ENCODE measurements around the gene PKDCC.

- TF ChIP-seq BCLAF1 (IDR thresholded peaks at IDR 0.05) (no peak), ZSCAN29 (IDR thresholded peaks at IDR 0.05) (no peak), LARP7 (IDR thresholded peaks at IDR 0.05) (no peak), CEBPB (IDR thresholded peaks at IDR 0.05; ENCODE audit: borderline replicate concordance in 1 of 2, low read depth in 2 of 2, low read length in 2 of 2) (no peak), FOS (IDR thresholded peaks at IDR 0.05; ENCODE audit: borderline replicate concordance, extremely low read depth, insufficient read length) (no peak), POLR2A (IDR thresholded peaks at IDR 0.05; ENCODE audit: low read depth, low read length) (no peak), CTCF (IDR thresholded peaks at IDR 0.05 in 2 of 3, conservative IDR thresholded peaks at IDR 0.05 in 1 of 3; ENCODE audit: control insufficient read depth in 2 of 3, extremely low read depth in 1 of 3, insufficient read depth in 1 of 3, low read depth in 3 of 3, low read length in 3 of 3) (no peak), CBFB (IDR thresholded peaks at IDR 0.05; ENCODE audit: low read depth) (no peak), NR2C2 (IDR thresholded peaks at IDR 0.05; ENCODE audit: borderline replicate concordance, control insufficient read depth, insufficient read length, low read depth) (no peak), PRDM15 (CRISPR knock-in tag; IDR thresholded peaks at IDR 0.05) (no peak), NFIC (IDR thresholded peaks at IDR 0.05; ENCODE audit: low read depth, low read length) (no peak), GABPA (IDR thresholded peaks at IDR 0.05; ENCODE audit: low read depth) (no peak)
Observed at GRCh38 chr2:42107249-42108042, 59.6 kb downstream of the PKDCC start.
